Measurements from ENCODE around the gene ARPIN.
"Not testable (repeated sequence)": the region's sequence is repeated elsewhere in the genome, so short reads cannot be mapped to it uniquely, and the experiment has no call there.

ARPIN gene

DNA sequence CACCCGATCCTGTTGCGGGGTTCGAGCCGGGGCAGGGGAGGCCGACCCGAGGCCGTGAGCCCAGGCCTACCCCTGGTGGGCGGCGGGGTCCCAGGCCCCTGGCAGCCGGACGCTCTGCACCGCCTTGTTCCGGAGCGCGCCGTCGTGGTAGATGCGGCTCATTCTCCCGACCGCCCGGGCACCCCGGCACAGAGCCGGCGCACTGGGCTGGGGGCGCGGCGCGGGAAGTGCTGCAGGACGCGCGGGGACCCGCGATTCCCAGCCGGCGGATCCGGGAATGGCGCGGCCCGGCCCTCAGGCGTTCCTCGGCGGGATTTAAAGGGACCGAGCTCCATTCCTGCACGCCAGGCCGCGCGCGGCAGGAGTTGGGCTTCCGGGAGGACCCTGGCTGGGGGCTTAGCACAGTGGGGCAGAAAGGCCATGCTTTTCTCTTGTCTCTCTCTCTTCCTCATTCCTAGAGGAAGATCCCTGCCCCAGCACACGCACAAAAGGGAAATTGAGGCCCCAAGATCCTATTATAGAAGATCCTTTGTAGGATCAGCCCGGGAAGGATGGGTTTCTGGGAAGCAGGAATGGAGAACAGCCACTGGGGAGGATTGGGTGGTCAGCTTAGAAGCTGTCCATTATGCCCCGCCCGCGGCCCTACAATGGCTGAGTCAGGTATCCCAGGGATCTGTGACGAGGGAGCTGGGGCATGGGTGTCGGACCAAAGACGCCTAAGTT is at the start of gene ARPIN:
Gene ARPIN, minus strand, starts transcription at position 279 of the 723 bp plus-strand sequence. Its CDS starts 117 bp downstream, at position 162.
- no peak for FAIRE-seq

DNA sequence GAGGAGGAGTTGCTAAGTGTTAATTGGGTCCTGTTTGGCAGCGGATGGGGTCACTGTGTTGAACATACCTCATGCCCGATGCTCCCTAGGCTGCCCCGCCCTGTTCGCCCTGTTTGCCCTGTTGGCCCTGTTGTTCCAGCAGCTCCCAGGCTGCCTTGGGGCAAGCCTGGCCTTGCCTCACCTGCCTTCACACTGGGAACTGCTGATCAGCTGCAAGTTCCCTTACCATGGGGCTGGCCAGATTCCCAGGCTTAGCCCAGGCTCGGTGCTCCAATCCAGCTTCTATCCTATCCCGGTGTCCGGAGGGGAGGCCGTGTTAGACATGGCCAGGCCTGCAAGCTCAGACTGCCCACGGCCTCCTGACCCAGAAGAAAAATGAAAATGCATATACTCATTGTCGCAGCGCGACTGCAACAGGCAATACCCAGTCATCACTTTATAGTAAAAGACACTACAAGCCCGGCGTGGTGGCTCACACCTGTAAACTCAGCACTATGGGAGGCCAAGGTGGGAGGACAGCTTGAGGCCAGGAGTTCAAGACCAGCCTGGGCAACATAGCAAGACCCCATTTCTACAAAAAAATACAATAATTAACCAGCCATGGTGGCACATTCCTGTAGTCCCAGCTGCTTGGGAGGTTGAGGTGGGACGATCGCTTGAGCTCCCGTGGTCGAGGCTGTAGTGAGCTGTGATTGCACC is 45.5 kb upstream of the ARPIN start:
- no peak for FAIRE-seq

DNA sequence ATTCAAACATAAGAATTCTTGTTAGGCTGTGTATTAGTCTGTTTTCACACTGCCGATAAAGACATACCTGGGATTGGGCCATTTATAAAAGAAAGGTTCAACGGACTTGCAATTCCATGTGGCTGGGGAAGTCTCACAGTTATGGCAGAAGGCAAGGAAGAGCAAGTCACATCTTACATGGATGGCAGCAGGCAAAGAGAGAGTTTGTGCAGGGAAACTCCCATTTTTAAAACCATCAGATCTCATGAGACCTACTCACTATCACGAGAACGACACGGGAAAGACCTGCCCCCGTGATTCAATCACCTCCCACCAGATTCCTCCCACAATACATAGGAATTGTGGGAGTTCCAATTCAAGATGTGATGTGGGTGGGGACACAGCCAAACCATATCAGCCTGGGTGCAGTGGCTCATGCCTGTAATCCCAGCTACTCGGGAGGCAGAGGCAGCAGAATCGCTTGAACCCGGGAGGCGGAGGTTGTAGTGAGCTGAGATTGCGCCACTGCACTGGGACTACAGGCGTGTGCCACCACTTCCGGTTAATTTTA is 42.8 kb upstream of the ARPIN start:
- FAIRE-seq, result not testable (repeated sequence)

- FAIRE-seq, result no peak
Measured at GRCh38 chr15:89954541-89954940, 41.8 kb upstream of the ARPIN start.

DNA sequence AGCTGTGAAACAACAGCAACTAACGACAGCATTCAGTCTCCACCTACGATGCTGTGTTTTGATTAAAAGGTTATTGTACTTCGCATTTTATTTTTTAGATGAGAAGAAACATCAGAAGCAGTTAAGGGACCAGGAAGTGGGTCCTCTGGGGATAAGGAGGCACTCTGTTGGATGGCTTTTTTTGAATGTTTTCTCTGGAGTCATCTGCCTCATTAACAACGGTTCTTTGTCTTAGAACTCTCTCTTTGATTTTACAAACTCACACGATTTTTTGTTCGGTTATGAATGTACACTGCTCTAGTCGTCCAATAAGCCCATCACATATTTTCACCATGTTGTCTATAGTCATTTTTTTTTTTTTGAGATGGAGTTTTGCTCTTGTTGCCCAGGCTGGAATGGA is 36.0 kb upstream of the ARPIN start:
- no peak for FAIRE-seq

DNA sequence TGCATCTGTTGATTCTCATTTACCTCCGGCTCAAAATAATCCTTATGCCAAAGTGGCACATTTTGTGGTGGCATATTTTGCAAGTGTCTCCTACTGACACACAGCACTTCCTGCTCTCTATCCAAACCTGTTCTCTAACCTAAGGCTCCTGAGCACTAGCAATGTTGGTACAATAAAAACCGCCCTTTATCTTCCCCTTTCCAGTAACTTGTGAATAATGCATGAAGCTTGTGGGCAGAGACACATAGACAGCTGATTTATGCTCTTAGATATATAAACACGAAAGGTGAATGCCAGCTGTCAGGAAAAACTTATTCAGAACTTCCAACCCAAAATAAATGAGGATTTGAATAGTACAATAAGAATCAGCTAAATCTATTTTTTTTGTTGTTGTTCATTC is 34.6 kb upstream of the ARPIN start:
- FAIRE-seq, result no peak

DNA sequence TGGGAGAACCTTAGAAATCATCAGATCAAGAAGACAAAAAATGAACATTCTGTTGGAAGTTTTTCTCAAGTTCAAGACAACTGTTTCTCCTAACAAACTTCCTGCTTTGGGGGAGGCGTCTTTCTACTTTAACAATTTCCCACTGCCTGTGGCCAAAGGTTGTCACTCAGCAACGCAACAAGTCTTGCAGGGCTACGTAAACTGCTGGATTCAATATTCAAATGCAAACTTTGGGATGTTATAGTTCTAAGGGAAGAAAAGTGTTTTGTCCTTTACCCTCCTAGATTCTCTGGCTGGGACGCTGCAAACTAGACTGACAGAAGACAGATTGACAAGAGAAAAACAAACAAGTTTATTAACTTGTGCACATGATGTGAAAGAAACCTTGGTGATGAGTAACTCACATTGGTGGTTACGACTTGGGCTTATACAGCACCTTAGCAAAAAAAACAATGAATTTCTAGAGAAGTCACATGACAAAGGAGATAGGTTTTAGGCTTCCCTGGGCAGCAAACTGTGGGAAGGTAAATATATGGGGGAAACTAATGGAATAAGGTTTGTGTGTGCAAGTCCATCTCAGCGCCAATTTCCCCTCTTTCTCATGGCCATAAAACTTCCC is 34.0 kb upstream of the ARPIN start:
- no peak for FAIRE-seq

- not testable (repeated sequence) for FAIRE-seq
Measured at GRCh38 chr15:89943721-89944120, 31.0 kb upstream of the ARPIN start.

DNA sequence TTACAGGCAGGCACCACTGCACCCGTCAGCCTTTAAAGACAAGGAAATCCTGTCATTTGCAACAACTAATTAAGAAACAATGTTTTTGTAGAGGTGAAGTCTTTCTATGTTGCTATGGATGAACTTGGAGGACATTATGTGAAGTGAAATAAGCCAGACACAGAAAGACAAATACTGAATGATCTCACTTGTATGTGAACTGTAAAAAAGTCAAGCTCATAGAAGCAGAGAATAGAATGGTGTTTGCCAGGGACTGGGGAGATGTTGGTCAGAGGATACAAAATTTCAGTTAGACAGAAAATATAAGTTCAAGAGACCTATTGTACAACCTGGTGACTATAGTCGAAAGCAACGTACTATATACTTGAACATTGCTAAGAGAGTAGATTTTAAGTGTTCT is 27.2 kb upstream of the ARPIN start:
- no peak for FAIRE-seq

DNA sequence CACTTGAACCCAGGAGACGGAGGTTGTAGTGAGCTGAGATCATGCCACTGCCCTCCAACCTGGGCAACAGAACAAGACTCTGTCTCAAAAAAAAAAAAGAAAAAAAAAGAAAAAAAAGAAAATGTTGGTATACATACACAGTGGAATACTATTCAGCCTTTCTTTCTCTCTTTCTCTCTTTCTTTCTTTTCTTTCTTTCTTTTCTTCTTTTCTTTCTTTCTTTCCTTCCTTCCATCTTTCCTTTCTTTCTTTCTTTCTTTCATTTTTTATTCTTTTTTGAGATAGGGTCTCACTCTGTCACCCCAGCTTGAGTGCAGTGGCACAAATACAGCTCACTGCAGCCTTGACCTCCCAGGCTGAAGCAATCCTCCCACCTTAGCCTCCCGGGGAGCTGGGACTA is 26.6 kb upstream of the ARPIN start:
- FAIRE-seq, result not testable (repeated sequence)

GRCh38 chr15:89937365-89938350 is 24.9 kb upstream of the ARPIN start:
- no peak for FAIRE-seq

DNA sequence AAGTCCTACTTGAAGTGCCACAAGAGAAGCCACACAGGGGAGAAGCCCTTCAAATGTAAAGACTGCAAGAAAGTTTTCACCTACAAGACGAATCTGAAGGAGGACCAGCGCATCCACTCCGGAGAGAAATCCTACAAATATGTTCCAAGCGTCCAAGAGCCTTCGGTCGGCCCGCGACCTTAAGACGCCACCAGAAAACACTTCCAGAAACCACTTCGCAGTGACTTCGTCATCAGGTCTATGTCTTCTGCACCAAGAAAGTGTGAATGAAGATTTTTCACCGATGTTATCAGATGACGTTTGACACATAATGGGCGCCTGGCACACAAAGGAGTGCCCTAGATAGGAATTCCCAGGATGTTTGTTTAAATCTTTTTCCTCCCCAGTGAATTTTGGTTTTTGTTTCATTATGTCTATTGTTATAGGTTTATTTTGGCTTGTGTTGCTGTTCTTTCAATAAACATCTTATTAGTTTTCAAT is 24.1 kb upstream of the ARPIN start:
- no peak for FAIRE-seq

DNA sequence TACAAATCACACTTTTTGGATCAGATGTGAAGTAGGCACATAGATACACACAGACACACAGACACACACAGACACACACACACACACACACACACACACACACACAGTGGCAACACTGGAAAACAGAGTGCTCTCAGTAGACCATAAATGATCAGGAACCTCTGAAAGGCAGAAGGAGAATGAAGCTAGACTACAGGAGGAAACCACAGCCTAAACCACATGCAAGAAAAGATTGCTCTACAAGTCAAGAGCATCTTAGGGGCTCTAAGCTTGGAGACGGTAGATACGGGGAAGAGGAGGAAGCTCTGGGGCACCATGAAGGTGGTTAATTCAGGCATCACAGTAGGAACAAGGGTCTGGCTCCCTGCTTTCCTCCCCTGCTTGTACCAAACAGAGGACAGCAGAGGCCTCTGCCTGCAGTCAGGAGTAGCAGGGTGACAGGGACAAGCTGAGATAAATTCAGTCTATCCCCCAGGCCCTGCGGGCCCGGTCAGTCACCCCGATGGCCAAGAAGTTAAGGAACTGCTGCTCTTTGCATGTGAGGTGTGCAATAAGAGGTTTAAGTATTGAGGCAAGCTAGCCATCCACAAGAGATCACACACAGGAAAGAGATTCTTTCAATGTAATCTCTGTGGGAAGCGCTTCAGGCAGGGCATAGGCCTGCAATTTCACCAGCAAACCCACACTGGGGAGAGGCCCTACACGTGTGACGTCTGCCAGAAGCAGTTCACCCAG is 23.5 kb upstream of the ARPIN start:
- FAIRE-seq, result no peak

- FAIRE-seq, result peak; percentile 95
Measured at GRCh38 chr15:89932880-89933279, 20.1 kb upstream of the ARPIN start.

GRCh38 chr15:89928421-89928820 is 15.7 kb upstream of the ARPIN start:
- FAIRE-seq, result no peak

DNA sequence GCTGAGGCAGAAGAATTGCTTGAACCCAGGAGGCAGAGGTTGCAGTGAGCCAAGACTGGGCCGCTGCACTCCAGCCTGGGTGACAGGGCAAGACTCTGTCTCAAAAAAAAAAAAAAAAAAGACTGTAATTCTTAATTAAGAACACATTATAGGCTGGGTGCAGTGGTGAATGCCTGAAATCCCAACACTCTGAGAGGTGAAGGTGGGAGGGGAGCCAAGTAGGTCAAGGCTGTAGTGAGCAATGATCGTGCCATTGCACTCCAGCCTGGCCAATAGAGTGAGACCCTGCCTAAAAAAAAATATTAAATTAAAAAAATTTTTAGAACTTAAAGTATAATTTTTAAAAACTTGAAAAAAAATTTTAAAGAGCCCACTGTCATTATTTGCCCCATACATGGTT is 13.4 kb upstream of the ARPIN start:
- FAIRE-seq, result no peak

DNA sequence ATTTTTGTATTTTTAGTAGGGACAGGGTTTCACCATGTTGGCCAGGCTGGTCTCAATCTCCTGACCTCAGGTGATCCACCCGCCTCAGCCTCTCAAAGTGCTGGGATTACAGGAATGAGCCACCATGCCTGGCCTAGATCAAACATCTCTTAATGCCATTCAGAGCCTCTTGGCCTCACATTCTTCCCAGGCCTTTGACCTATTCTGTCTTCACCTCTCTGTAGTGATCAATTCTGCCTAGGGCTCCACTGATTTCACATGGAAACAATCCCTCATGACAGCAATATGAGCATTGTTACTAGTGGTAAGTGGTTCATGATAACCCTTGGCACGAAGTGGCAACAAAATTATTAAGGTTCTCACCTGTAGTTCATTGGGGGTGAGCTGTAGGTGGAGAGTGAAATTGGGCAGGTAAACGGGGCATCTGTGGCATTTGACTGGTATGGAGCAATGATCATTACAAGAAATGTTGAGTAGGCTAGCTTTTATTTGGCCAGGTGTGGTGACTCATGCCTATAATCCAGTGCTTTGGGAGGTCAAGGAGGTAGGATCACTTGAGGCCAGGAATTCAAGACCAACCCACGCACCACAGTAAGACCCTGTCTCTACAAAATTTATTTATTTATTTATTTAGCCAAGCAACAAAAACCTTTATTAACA is 4.8 kb upstream of the ARPIN start:
- FAIRE-seq, result no peak

DNA sequence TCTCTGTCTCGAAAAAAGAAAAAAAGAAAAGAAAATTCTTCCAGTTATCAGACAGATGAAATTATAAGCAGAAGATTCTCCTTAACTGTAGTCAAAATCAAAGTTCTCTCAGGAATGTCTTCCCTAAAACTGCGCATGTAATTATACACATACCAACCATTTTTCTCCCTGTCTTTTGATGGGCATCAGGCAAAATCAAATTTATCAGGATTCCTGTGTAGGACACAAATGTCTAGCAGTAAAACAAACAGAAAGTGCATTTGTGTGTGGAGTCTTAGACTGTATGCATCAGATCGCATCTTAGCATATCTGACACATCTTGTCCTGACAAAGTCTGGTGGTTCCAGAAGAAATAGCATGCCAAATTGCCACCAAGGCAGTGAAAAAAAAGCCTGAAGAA is 3.9 kb upstream of the ARPIN start:
- FAIRE-seq, result no peak

GRCh38 chr15:89912145-89912673 is 543 bp downstream of the ARPIN start:
- no peak for FAIRE-seq

DNA sequence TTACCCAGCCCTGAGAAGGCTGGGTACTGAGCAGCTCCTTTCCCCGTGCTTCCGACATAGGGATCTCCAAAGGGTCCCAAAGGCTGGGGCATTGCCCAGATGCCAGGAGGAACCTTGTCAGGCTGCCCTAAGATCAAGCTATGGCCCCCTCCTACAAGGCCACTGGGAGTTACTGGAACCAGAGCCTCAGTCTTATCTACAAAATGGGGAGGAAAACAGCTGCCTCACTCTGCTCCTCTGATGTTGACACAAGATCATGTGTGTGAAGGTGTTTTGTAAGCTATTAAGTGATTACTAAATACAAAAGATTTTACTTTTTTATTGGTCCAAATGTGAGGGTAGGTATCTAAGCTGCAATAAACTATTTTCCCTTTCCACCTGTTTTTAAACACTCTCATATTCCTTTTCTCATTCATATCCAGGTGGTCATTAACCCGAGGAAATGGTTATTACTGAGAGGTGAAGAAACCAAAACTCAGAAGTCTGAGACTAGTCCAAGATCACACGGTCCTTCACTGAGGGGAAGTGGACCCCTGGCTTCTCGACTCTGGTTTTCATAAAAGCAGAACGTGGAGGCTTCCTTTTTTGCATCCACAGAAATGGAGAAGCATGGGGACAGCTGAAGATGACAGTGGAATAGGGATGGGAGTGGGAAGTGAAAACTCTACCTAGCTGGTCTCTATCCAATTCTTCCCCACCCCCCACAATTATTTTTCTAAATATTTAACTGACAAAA is 1.7 kb downstream of the ARPIN start:
- no peak for FAIRE-seq
